Right lobe of liver (tissue), 6 donors: ENCODE results near the gene C5AR2. TPM values are rescaled to one million over a fixed set of nuclear protein-coding genes. Genes with fewer than 3 reads are reported as not detected.
A peak's percentile ranks its signal among the peaks of the same experiment; 100 is the strongest.

Experiments used
- ATAC-seq, 4 donors: fragments of 200-7000 bp; cut with Tn5 transposase; one replicate each; pipeline ENCODE4 v1.9.1; 2020; ENCODE audit warnings: mild to moderate bottlenecking in 4 of 4, moderate library complexity in 4 of 4
- DNase-seq, 3 donors: peaks; one replicate each; pipeline ENCODE4 v3.0.0-alpha.2; 2020
- H3K27ac ChIP-seq, 3 donors: fragments of 200-600 bp; one replicate each; pipeline ENCODE4 v1.8.0; 2022
- H3K27me3 ChIP-seq, 2 donors: fragments of 200-600 bp; one replicate each; pipeline ENCODE4 v1.8.0; 2022
- H3K36me3 ChIP-seq, 4 donors: fragments of 200-600 bp; sonication (generic) in 1 of 4; one replicate each; pipeline versions ENCODE4 v1.5.1 to v1.8.0; 2017 to 2022; ENCODE audit warnings: control low read depth in 1 of 4
- H3K4me1 ChIP-seq, 4 donors: fragments of 200-600 bp; sonication (generic) in 1 of 4; one replicate each; pipeline versions ENCODE4 v1.5.1 to v1.8.0; 2017 to 2022; ENCODE audit warnings: control low read depth in 1 of 4
- H3K4me3 ChIP-seq, 3 donors: fragments of 200-600 bp; one replicate each; pipeline ENCODE4 v1.8.0; 2022
- H3K9me3 ChIP-seq, 4 donors: fragments of 200-600 bp; sonication (generic) in 1 of 4; one replicate each; pipeline versions ENCODE4 v1.5.1 to v1.8.0; 2017 to 2022; ENCODE audit warnings: control low read depth in 1 of 4
- POLR2A ChIP-seq: fragments of 450-650 bp; IDR thresholded peaks from one replicate; pipeline ENCODE4 v1.6.1; 2017; ENCODE audit warnings: antibody characterized with exemption, mild to moderate bottlenecking
- WGBS: methylation state at CpG from one replicate; pipeline ENCODE4 v1.1.6; 2018; ENCODE audit warnings: low coverage, low lambda C conversion rate; ENCODE audit not compliant: insufficient coverage; ENCODE audit errors: missing lambda C conversion rate; 5-methylcytosine and 5-hydroxymethylcytosine counted together
- intact Hi-C, 2 donors: fragments of 100-400 bp; cut with DNase I; formaldehyde crosslinking; loops; one replicate each; pipeline versions ENCODE4 v1.11.2 to v1.14.1; 2022
- total RNA-seq, 6 experiments: library from RNA; depleted of rRNA in 2 of 6; stranded (reverse); fragments of >200 nt in 2 of 6; fragmentation: NEBNext Ultra II Directional in 3 of 6; extraction: Animal tissue kit (Norgen Biotek cat#: 25700) in 3 of 6; gene quantifications; one replicate each; pipeline versions ENCODE4 v1.1.0 to v1.2.4, GENCODE V29; 2016 to 2023
- TF ChIP-seq, protein P1 (sequence below), 4 donors: fragments of 200-600 bp in 3 of 4; fragments of 450-650 bp in 1 of 4; IDR thresholded peaks; one replicate each; pipeline versions ENCODE4 v1.5.1 to v1.8.0; 2016 to 2022; ENCODE audit warnings: antibody characterized with exemption in 4 of 4, mild to moderate bottlenecking in 2 of 4
- donor health status: DM: no; HTN: yes; CAD: no.
- donor health status: DM: no; HTN: no; CAD: no.
- donor health status: DM: no; HTN: no; CAD: no.
- donor health status: DM: no; HTN: yes; CAD: no.
- donor health status: DM: no; HTN: yes; CAD: no.

The C5AR2 gene
- total RNA-seq, 6 experiments from 2014 or later = 1.1 to 6.6 (median 3.7) TPM

DNA sequence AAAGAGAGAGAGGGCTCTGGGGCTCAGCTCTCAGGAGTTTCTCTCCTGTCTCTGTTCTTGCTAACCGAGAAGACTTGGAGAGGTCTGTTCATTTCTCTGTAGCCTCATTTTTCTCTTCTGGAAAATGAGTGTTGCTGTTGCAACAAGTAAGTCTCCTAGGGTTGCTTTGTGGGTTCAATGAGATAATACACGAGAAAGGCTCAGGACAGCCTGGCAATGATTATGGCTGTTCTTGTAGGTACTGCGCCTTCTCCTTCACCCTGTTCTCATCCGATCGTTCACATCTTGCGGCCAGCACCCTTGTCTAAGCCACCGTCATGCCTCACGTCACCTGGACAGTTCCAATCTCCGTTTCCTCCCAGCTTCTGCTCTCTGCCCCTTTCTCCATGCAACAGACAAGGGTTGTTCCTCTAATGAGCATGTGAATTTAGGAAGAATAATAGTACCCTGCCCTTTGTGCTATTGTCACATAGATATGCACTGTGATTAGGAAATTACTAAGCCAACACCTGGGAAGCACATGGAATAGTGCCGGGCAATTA is 18.1 kb upstream of the C5AR2 start:
- ATAC-seq = peak in 2 of 4 donors; percentile 1
- WGBS = 67% methylated on average over 10 of the region's 10 CpGs
- peak overlapping the region; percentile 86 to 95 (median 88) for H3K27ac ChIP-seq

DNA sequence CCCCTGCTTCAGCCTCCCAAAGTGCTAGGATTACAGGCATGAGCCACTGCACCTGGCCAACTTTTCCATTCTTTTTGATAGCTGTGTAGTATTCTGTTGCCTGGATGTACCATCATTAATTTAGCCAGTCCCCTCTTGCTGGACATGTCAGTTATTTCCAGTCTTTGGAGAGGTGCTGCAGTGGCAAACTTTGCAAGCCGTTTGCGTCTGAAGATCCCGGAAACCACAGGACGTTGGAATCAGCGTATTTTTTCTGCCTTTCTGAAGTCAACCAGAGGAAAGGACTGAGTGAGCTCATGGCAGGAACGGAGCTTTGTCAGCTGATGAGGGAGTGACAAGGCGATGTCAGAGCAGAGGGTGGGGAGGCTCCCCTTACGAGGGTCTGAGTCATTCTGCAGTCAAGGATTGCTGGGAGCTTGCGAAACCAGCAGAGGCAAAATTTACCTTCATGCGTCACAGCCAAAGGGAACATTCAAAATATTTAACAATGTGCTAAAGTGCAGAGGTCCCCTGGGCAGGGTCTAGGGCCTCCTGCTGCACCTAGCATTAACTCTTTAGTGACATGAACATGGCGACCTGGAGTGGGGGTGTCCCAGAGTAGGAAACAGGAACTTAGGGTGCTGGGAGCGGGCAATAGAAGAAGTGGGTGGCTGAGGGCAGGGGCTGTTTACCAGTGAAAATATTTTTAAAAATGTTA is 16.7 kb upstream of the C5AR2 start:
- peak; percentile 88 to 92 (median 89) for ATAC-seq
- 10% methylated on average over 12 of the region's 12 CpGs for WGBS
- Histone ChIP-seq H3K9me3 (no peaks in the 10 kb centered on the region), H3K36me3 (no peaks in the 10 kb centered on the region), H3K4me3 (no peak overlapping the region), H3K4me1 (peaks cover 0 to 9% (median 2%) of the 10 kb centered on the region in 4 donors), H3K27ac (peak overlapping the region; percentile 86 to 95 (median 88)), H3K27me3 (no peaks in the 10 kb centered on the region)
- intact Hi-C loops = no loop called here
- DNase-seq = peak; percentile 83 to 91 (median 91)
- TF ChIP-seq, protein P1, sequence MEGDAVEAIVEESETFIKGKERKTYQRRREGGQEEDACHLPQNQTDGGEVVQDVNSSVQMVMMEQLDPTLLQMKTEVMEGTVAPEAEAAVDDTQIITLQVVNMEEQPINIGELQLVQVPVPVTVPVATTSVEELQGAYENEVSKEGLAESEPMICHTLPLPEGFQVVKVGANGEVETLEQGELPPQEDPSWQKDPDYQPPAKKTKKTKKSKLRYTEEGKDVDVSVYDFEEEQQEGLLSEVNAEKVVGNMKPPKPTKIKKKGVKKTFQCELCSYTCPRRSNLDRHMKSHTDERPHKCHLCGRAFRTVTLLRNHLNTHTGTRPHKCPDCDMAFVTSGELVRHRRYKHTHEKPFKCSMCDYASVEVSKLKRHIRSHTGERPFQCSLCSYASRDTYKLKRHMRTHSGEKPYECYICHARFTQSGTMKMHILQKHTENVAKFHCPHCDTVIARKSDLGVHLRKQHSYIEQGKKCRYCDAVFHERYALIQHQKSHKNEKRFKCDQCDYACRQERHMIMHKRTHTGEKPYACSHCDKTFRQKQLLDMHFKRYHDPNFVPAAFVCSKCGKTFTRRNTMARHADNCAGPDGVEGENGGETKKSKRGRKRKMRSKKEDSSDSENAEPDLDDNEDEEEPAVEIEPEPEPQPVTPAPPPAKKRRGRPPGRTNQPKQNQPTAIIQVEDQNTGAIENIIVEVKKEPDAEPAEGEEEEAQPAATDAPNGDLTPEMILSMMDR (IDR thresholded peaks at IDR 0.05) = no peak
- TF ChIP-seq POLR2A = peak; percentile 74

More for the DNA sequence above, 18.1 kb upstream of the C5AR2 start:
- intact Hi-C loops = no loop called here
- TF ChIP-seq, protein P1 (IDR thresholded peaks at IDR 0.05) = no peak
- TF ChIP-seq POLR2A = no peak
- no peak for DNase-seq
- Histone ChIP-seq H3K9me3 (no peaks in the 10 kb centered on the region), H3K36me3 (no peaks in the 10 kb centered on the region), H3K4me3 (no peak overlapping the region), H3K4me1 (peaks cover 0 to 9% (median 2%) of the 10 kb centered on the region in 4 donors), H3K27me3 (no peaks in the 10 kb centered on the region)

DNA sequence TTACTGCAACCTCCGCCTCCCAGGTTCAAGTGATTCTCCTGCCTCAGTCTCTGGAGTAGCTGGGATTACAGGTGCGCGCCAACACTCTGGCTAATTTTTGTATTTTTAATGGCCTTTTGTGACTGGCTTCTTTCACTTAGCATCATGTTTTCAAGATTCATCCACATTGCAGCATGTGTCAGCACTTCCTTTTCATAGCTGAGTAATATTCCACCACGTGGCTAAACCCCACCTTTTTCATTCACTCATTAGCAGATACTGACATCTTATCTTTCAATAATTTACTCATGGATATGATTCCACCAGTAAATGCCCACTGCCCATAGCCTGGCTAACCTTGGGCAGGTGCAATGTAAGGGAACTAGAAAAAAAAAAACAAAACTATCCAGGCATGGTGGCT is 15.5 kb upstream of the C5AR2 start:
- Histone ChIP-seq H3K27me3 (no peaks in the 10 kb centered on the region), H3K9me3 (no peaks in the 10 kb centered on the region), H3K4me1 (peaks cover 0 to 9% (median 2%) of the 10 kb centered on the region in 4 donors), H3K27ac (no peak overlapping the region), H3K36me3 (no peaks in the 10 kb centered on the region), H3K4me3 (no peak overlapping the region)
- intact Hi-C loops = no loop called here
- 75% methylated on average over 4 of the region's 4 CpGs for WGBS
- ATAC-seq (no peak), DNase-seq (no peak)
- no peak for TF ChIP-seq POLR2A
- TF ChIP-seq, protein P1 (IDR thresholded peaks at IDR 0.05) = no peak

DNA sequence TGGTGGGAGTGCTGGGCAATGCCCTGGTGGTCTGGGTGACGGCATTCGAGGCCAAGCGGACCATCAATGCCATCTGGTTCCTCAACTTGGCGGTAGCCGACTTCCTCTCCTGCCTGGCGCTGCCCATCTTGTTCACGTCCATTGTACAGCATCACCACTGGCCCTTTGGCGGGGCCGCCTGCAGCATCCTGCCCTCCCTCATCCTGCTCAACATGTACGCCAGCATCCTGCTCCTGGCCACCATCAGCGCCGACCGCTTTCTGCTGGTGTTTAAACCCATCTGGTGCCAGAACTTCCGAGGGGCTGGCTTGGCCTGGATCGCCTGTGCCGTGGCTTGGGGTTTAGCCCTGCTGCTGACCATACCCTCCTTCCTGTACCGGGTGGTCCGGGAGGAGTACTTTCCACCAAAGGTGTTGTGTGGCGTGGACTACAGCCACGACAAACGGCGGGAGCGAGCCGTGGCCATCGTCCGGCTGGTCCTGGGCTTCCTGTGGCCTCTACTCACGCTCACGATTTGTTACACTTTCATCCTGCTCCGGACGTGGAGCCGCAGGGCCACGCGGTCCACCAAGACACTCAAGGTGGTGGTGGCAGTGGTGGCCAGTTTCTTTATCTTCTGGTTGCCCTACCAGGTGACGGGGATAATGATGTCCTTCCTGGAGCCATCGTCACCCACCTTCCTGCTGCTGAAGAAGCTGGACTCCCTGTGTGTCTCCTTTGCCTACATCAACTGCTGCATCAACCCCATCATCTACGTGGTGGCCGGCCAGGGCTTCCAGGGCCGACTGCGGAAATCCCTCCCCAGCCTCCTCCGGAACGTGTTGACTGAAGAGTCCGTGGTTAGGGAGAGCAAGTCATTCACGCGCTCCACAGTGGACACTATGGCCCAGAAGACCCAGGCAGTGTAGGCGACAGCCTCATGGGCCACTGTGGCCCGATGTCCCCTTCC is 11.8 kb upstream of the C5AR2 start:
- TF ChIP-seq, protein P1 (IDR thresholded peaks at IDR 0.05) = no peak
- no peak for TF ChIP-seq POLR2A
- DNase-seq = no peak
- H3K9me3 ChIP-seq = no peaks in the 10 kb centered on the region
- H3K4me3 ChIP-seq = no peak overlapping the region
- peaks cover 0 to 6% (median 0%) of the 10 kb centered on the region in 4 donors for H3K4me1 ChIP-seq
- 97% methylated on average over 5 of the region's 46 CpGs for WGBS
- no peaks in the 10 kb centered on the region for H3K36me3 ChIP-seq
- intact Hi-C loops = no loop called here
- no peak overlapping the region for H3K27ac ChIP-seq
- no peak for ATAC-seq
- H3K27me3 ChIP-seq = no peaks in the 10 kb centered on the region
